ENCODE measurements around the gene ADAMTSL3.

DNA sequence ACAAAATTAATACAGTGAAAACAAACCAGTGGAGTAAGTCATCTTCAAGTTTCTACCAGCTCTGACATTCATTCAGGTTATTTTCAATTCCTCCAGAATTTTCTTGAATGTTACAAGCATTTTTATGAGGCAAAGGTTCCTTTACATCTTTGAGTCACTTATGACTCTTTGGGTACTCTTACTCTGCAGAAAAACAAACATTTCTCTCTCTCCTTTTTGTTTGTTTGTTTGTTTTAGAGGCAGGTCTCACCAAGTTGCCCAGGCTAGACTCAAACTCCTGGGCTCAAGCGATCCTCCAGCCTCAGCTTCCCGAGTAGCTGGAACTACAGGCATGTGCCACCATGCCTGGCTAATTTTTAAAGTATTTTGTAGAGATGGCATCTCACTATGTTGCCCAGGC is 233.5 kb downstream of the ADAMTSL3 start:
- TF ChIP-seq POLR2AphosphoS5 (IDR thresholded peaks at IDR 0.05) (no peak), CTCF (IDR thresholded peaks at IDR 0.05) (no peak)

All from suprapubic skin (tissue), 3 donors.